Vein endothelial cell (primary cell): ENCODE results near the gene ATP23. TPM values are rescaled to one million over a fixed set of nuclear protein-coding genes. Genes with fewer than 3 reads are reported as not detected.

Source experiments
- total RNA-seq: library from RNA; depleted of rRNA; stranded (reverse); fragments of >200 nt; gene quantifications from 2 replicates; pipeline ENCODE4 v1.2.3, GENCODE V29; 2012

ATP23 gene, protein sequence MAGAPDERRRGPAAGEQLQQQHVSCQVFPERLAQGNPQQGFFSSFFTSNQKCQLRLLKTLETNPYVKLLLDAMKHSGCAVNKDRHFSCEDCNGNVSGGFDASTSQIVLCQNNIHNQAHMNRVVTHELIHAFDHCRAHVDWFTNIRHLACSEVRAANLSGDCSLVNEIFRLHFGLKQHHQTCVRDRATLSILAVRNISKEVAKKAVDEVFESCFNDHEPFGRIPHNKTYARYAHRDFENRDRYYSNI
- 5.1 and 5.6 TPM in 2 replicates for total RNA-seq

DNA sequence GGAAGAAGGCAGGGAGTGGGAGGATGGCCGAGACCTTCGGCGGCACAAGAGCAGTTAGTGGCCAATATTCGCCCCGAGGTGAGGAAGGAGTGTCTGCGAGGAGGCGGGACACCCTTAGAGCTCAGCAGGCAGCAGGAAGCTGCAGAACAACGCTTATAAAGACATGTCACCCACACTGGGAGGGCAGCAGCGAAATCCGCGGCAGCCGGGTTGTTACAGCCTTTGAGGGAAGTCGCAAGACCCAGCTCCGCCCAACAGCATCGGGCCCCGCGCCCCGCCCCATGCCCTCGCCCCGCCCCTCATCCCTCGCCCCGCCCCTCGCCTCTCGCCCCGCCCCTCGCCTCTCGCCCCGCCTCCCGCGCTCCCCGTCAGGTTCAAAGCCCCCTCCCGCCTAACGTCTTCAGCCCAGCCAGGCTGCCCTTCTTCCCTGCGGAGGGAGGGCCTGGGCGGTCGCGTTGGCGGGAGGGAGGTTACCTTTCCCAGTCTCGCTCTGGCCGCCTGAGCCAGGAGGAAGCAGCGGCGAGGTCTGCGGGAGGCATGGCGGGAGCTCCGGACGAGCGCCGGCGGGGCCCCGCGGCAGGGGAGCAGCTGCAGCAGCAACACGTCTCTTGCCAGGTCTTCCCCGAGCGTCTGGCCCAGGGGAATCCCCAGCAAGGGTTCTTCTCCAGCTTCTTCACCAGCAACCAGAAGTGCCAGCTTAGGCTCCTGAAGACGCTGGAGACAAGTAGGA is at the start of gene ATP23:
Gene ATP23 (plus strand): TSS at position 403 of the 730 bp plus-strand sequence. CDS start 135 bp downstream, at position 538.

Other genes starting within 250 kb of the ATP23 start
- 182 and 199 TPM in 2 replicates for gene OS9, start 247.4 kb upstream of the ATP23 start, total RNA-seq
- 0.29 and 0.33 TPM in 2 replicates for gene AGAP2, start 202.8 kb upstream of the ATP23 start, total RNA-seq
- gene TSPAN31, start 196.5 kb upstream of the ATP23 start, total RNA-seq, result 33.3 and 47.4 TPM in 2 replicates
- gene CDK4, start 189.3 kb upstream of the ATP23 start, total RNA-seq, result 215 and 222 TPM in 2 replicates
- gene MARCHF9, start 186.5 kb upstream of the ATP23 start, total RNA-seq, result 2.7 and 7.5 TPM in 2 replicates
- under 0.01 and 0.67 TPM in 2 replicates for gene CYP27B1, start 174.5 kb upstream of the ATP23 start, total RNA-seq
- gene METTL1, start 169.5 kb upstream of the ATP23 start, total RNA-seq, result 5.9 TPM in 2 replicates
- gene EEF1AKMT3, start 169.0 kb upstream of the ATP23 start, total RNA-seq, result 8.8 and 10.5 TPM in 2 replicates
- 15.7 and 17.4 TPM in 2 replicates for gene TSFM, start 158.8 kb upstream of the ATP23 start, total RNA-seq
- 0.98 and 1.1 TPM in 2 replicates for gene AVIL, start 122.8 kb upstream of the ATP23 start, total RNA-seq
- 81.9 and 99.9 TPM in 2 replicates for gene CTDSP2, start 94.8 kb upstream of the ATP23 start, total RNA-seq